Head of caudate nucleus (tissue), 42 donors: ENCODE measurements around the gene RBM6.
"Not testable (repeated sequence)": the region's sequence is repeated elsewhere in the genome, so short reads cannot be mapped to it uniquely, and the experiment has no call there.

Experiments used
- DNase-seq, 42 donors: peaks; one replicate each; pipeline versions ENCODE4 v3.0.0 to v3.0.0-alpha.2; 2020 to 2021; ENCODE audit warnings: mixed read lengths in 7 of 42
- intact Hi-C: fragments of 100-400 bp; cut with DNase I; formaldehyde crosslinking; loops from one replicate; pipeline ENCODE4 v1.15.0; 2022

Gene RBM6, protein sequence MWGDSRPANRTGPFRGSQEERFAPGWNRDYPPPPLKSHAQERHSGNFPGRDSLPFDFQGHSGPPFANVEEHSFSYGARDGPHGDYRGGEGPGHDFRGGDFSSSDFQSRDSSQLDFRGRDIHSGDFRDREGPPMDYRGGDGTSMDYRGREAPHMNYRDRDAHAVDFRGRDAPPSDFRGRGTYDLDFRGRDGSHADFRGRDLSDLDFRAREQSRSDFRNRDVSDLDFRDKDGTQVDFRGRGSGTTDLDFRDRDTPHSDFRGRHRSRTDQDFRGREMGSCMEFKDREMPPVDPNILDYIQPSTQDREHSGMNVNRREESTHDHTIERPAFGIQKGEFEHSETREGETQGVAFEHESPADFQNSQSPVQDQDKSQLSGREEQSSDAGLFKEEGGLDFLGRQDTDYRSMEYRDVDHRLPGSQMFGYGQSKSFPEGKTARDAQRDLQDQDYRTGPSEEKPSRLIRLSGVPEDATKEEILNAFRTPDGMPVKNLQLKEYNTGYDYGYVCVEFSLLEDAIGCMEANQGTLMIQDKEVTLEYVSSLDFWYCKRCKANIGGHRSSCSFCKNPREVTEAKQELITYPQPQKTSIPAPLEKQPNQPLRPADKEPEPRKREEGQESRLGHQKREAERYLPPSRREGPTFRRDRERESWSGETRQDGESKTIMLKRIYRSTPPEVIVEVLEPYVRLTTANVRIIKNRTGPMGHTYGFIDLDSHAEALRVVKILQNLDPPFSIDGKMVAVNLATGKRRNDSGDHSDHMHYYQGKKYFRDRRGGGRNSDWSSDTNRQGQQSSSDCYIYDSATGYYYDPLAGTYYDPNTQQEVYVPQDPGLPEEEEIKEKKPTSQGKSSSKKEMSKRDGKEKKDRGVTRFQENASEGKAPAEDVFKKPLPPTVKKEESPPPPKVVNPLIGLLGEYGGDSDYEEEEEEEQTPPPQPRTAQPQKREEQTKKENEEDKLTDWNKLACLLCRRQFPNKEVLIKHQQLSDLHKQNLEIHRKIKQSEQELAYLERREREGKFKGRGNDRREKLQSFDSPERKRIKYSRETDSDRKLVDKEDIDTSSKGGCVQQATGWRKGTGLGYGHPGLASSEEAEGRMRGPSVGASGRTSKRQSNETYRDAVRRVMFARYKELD

DNA sequence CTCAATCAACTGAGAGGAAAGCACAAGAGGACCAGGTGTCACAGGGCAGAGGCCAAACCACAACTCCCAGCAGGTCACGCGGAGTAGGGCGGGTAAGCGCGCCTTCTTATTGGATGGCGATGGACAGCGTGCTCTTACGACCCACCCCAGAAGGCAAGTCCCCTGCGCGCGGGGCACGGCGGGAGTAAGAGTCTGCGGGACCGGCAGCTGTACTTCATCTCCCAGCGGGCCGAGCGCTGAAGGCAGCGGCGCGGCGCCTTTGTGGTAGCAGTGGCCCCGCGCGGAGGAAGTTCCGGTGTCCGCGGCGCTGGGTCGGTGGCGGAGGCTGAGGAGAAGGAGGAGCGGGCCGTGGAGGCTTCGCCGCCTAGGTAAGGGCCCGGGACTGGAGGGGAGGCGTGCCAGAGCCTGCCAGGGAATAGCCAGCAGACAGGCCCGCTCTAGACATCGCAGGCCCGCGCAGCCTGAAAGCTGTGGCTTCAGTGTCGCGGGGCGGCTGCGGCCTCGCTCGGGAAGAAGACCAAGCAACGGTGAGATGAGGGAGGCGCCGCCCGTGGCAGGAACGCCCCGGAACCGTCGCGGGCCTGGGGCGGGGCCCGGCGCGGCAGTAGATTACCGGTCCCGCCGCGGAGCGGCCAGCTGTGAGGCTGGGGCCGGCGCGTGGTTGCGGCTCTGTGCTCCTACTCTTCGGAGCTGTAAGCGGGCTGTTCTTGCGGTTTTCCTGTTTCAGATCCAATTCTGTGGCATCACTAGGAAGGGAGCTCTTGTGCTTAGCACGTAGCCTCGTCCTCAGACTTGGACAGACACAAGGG is at the start of gene RBM6:
RBM6 (plus strand) TSS at position 293 of the 809 bp plus-strand sequence. CDS start 22,492 bp downstream, outside the sequence.
- intact Hi-C loops, result loop anchor here (10.0 kb wide), 1 partner anchor 155 kb away; no protein-coding TSS in a partner anchor
- peak; percentile 98 to 100 (median 100) for DNase-seq

DNA sequence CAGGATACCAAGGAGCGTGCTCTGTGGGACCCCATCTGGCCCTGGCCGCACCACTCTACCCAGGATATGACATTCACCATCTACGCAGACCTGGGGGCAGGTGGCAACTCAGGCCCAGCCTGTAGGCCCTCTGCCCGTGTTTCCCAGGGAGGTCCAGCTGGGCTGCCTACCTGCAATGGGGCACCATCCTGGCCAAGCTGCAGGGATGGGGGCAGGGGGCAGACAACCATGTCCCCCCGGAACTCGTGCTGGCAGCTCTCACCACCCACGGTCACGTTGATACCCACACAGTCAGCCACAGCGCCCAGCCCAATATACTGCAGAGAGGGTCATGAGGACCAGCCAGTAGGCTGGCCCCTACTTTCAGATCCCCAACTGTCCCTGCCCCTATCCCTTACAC is 44.2 kb upstream of the RBM6 start:
- DNase-seq, result no peak
- intact Hi-C loops, result no loop called here

DNA sequence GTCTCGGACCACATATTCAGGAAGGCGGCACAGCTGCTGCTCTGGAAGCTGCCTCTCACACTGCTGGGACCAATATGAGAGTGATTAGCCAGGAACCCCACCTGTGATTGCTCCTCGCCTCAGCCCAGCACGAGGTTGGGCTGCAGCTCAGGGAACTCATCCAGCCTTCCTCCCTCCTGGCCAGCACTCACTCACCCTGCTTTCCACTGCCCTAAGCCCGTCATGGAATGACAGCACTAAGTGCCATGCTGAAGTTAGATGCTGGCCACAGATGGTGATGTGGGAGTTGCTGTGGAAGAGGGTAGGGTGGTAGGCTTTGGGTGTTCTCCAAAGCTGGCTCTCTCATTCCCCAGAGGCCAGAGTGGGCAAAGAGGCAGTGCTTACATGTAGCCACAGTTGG is 43.6 kb upstream of the RBM6 start:
- intact Hi-C loops, result no loop called here
- no peak for DNase-seq

DNA sequence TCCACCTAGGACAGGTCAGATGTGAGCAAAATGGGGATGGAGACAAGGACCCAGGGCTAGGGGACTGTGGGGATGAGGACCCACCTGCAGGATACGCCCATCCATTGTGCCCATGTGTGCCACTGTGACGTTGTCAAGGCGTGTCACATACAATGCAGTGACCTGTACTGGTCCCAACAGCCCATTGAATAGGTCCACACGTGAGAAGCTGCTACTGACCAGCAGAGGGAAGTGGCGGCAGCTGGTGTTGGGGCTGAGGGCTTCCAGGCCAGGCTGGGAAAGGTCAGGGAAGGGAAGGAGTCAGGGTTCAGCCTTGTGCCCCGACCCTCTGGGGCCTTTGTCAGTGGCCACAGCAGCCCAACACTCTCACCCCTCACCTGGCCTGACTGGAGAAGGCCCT is 41.0 kb upstream of the RBM6 start:
- no peak for DNase-seq
- intact Hi-C loops, result no loop called here

DNA sequence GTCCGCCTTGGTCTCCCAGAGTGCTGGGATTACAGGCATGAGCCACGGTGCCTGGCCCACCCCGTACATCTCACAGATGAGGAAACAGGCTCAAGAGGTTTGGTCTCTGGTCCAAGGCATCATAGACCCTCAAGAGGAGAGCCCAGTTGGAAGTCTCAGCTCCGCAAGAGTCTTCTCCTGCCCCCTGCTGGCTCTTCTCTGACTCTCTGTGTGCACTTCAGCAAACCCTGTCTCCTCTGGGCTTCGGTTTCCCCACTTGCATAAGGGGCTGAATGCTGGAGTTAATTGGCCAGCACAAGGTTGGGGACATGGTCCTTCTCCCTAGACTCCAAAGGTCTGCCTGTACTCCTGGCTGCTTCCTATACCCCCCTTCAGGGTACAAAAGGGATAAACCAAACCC is 40.1 kb upstream of the RBM6 start:
- intact Hi-C loops, result no loop called here
- peak in 20 of 42 donors; percentile 1 to 52 (median 28) for DNase-seq

DNA sequence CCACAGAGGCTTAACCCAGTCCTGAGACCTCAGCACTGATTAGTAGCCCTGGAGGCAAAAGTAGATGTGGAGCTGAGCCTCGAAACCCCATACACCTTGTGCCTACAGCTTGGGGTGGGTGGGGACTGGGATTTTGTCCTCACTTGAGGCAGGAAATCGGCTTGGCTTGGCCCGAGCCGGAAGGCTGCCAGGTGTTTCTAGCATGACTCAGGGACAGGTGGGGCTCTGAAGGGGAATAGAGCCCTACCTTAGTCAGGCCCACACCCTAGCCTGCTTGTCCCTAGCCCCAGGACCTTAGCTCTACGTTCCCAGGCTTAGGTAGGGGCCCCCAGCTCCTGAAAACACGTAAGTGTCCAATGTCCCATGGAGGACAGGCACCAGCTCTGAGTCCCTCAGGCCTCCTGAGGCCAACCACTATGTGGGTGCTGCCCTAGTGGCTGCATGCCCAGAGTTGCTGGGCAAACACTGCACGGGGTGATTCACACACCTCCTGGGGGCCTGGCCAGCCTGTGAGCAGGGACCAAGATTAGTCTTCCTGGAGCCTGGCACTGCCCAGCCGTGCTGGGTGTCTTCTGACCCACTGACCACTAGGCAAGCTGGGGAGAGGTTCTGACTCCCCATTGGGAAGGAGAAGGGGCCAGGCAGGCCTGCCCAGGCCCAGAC is 39.3 kb upstream of the RBM6 start:
- intact Hi-C loops, result no loop called here
- peak in 6 of 42 donors; percentile 16 to 50 (median 33) for DNase-seq

DNA sequence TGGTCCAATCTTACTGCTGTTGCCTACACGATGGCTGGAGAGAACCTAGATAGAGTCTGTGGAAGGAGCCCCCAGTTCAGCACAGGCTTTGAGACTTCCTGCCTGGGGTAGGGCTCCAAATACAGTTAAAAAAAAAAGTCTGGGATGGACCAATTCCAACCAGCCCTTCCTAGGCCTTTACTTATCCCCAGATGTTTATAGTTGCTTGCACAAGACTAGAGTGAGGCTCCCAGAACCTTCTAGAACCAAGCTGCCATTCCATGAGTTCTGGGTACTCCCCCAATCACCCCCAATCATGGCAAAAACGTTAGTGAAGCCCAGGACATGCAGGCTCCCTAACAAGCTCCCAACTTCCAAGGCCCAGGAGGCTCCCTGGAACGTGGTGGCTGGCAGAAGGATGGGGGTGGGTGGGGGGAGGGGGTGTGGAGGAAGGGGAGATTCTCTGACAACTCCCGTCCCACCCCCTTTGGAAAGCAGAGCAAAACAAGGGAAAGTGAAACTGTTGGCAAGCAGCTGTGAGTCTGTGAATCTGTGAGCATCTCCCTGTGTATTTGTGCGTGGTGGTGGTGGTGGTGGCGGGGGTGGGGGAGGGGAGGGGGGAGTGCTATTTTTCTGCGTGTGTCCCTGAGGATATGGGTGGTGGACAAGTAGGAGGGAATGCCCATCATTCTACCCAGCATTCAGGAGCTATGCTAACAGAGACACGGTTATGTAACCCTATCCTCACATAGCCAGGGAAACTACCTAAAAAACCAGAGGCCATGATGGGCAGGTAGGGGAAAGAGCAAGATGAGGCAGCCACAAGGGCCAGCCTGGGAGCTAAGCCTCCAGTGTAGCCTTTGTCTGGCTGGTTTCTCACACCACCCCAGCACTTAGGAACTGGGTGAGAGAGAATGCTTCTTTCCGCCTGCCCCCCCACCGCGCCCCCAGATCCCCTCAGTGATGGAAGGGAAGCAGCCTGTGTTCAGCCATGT is 38.3 kb upstream of the RBM6 start:
- intact Hi-C loops, result no loop called here
- DNase-seq, result no peak

DNA sequence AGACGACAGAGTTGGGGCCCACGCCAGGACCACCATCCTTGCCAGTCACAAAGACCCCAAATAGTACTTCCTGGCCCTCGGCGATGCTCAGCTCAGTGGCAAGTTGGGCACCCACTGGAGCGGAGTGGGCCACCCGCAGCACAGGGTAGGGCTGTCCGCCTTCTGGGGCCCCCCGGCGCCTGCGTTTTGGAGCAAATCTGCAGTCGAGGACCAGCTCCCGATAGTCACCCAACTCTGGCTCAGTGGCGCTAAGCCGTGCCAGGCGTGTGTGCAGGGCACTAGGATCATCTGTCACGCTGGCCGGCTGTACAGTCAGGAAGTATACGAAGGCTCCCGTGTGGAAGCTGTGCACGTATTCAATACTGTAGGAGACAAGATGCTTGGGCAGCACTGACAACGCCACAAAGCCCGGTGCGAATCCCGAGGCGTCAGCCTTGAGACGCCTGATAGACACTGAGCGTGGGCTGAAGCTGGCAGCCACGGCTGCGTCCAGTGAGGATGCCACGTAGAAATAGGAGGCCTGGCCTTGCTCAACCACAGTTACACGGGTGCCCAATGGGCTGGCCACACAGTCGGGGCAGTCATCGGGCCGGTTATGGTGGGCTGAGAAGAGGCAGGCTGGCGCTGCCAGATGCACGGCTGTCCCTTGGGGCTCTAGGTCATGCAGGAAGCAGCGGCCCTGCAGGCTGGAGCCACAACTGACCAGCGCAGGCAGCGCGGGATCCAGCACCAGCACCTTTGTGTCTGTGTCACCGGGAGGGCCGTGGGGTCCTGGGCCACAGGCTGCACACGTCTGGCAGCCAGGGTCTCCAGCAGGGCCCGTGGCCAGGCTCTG is 37.2 kb upstream of the RBM6 start:
- no peak for DNase-seq
- intact Hi-C loops, result no loop called here

DNA sequence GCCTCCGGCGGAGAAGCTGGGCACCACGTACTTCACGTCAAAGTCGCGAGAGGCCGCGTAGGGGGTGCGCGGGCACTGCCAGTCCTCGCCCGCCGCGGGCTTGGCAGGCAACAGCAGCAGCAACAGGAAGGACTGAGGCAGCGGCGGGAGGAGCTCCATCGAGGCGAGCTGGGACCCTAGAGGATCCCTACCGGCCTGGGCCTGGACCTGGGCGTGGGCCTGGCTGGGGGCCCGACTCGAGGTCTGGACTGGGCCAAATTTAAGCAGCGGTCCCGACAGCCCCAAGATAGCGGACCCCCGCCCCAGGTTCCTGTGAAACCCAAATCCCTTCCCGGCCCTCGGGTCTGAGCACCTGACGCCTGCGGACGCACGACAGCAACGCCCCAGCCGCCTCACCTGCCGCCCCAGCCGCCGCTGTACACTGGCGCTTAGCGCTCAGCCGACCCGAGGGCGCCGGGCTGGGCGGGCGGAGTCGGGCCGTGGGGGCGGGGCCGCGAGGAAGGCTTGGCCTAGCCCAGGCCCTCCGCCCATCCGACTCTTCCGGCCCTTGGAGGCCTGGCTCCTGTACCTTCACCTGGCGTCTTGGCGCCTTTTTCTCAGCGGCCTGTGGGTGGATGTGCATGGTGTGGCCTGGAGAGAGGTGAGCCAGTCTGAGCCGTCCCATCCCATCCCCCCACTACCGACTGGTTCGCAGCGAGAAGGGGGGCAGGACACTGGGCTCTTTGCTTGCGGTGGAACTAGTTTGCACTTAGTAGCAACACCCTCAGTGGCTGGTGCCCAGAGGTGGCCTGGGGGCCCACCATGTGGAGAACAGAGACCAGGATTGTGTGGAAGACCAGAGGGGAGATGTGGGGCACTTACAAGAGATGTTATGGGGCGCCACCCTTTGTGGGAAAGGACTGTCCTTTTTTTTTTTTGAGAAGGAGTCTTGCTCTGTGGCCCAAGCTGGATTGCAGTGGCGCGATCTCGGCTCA is 36.2 kb upstream of the RBM6 start, which contains the start of gene MST1R:
MST1R (minus strand) TSS at position 423 of the 974 bp plus-strand sequence; CDS start at position 159, 264 bp downstream.
- intact Hi-C loops, result no loop called here
- DNase-seq, result peak in 15 of 42 donors; percentile 9 to 52 (median 29)

DNA sequence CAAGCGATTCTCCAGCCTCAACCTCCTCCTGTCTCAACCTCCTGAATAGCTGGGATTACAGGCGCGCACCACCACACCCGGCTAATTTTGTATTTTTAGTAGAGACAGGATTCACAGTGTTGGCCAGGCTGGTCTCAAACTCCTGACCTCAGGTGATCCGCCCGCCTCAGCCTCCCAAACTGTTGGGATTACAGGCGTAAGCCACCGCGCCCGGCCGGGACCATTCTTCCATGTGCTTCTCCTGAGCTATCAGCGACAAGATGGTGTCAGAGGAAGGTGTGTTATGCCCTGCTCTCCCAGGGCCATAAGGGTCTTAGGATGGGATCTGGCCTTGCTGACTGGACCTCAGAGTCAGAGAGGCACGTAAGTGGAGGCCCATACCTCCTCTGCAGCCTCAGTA is 35.5 kb upstream of the RBM6 start:
- DNase-seq, intact Hi-C loops: not testable (repeated sequence)

DNA sequence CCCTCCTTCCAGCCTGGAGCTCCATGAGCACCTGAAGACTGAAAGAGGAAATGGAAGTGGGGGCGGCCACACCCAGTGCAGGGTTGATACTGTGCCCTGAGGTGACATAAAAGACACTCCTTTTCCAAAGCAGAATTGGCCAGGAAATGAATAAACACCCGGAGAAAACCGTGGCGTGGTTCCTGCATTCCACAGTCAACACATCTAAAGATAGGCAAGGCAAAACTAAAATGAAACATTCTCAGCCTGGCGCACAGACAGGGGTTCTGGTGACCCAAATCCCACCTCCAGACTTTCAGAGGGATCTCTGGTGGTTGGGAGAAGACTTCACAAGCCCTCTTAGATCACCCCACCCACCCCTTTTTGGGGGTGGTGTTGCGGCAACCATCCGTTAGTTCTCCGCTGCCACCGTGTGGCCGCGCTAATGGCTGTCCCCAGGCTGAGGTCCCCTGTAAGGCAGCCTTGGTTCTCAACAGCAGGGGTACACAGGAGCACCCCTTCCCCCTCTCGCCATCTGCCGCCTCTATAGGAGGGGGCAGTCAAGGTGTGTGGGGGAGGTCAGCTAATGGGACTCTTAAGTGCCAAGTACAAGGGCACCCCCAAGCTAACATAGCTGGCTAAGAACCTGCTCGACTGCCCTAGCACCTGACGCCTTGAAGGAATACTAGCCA is 33.7 kb upstream of the RBM6 start:
- intact Hi-C loops, result no loop called here

DNA sequence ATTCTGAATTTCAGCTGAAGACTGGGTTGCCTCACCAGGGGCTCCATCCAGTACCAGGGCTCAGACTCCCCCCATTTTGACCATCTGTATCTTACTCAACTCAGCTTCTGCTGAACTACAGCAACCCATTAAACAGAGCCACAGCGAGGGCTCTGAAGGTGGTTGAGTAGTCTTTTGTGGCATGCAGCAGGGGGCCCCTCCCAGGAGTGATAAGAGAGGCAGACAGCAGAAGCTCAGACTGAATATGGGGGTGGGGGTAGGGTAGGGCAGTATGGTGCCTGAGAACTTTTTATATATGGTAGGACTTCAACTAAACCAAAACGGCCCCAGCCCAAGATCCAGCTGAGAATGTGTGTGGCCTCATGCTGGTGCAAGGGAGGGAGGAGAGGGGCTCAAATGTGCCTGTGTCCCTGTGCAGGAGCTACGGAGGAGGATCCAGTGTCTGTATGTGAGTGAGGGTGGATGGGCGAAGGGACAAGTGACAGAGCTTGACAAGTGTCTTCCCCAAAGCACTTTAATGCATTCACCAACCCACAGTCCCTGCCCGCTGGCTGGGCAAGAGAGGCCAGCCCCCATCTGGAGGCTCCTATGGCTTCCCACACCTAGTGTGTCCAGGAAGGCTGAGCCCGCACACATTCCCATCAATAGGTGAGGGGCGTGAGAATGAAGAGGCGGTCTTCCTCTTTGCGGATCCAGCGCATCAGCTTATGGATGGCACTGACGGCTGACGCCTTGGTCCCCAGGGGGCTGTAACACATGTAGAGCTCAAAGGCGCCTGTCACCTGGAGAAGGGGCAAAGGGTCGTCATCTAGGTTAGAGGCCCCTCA is 31.4 kb upstream of the RBM6 start:
- intact Hi-C loops, result no loop called here
- DNase-seq, result no peak

More for the DNA sequence above, 33.7 kb upstream of the RBM6 start:
- DNase-seq, result peak; percentile 25 to 84 (median 61)

DNA sequence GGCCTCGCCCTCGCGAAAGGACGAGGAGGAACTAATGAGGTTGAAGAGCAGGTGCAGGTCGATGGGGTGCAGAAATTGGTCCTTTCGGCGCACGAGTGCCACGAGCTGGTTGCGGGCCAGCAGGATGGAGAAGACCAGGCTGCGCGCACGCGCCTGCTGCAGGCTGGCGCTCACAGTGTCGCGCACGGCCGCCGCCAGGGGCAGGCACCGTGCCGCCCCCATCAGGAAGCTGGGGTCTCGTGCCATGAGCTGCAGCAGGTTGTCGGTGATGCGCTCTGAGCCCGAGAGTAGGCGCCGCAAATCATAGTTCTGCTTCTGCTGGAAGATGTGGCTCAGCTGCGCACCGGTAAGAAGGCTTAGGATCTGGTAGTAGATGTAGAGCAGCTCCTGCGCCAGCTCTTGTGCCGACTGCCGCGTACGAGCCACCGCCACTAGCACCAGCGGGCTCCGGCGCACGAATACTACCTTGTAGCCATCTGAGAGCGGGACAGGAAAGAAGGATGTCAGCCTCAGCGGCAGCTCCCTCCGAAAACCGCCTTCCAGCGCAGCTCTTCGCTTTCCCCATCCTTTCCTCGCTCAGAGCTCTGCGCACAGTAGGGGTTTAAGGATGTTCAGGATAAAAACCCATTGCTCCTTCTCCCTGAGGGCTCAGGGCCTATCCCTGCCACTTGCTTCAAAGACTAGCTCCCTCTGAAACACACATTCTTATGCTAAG is 29.4 kb upstream of the RBM6 start:
- intact Hi-C loops, result no loop called here

More for the DNA sequence above, 29.4 kb upstream of the RBM6 start:
- DNase-seq, result peak in 28 of 42 donors; percentile 9 to 63 (median 35)
